CD14-positive monocyte (primary cell): ENCODE measurements around the gene C1RL. TPM values are rescaled to one million over a fixed set of nuclear protein-coding genes. Genes with fewer than 3 reads are reported as not detected.
"Not testable (repeated sequence)": the region's sequence is repeated elsewhere in the genome, so short reads cannot be mapped to it uniquely, and the experiment has no call there.

ENCODE experiments used
- DNase-seq, 3 donors: peaks; one replicate each; pipeline ENCODE4 v3.0.0-alpha.2; 2011 to 2022
- H2AFZ ChIP-seq: 2 replicates; pipeline ENCODE4 v1.6.0; 2012; ENCODE audit warnings: mild to moderate bottlenecking, low read depth, low read length, inconsistent platforms; ENCODE audit not compliant: insufficient read depth, poor library complexity, severe bottlenecking
- H3K27ac ChIP-seq, 2 donors: 1 replicate in 1 of 2; 2 replicates in 1 of 2; pipeline ENCODE4 v1.5.1; 2012 to 2013; ENCODE audit warnings: low read length in 2 of 2, control low read depth in 1 of 2, inconsistent platforms in 1 of 2, low read depth in 1 of 2, mild to moderate bottlenecking in 1 of 2
- H3K27me3 ChIP-seq, 2 donors: one replicate each; pipeline versions ENCODE4 v1.6.0 to v1.6.1; 2011 to 2013; ENCODE audit warnings: low read length in 2 of 2; ENCODE audit not compliant: control insufficient read depth in 2 of 2, insufficient read depth in 2 of 2
- H3K36me3 ChIP-seq, 2 donors: replicated peaks in 1 of 2; 1 replicate in 1 of 2; 2 replicates in 1 of 2; pipeline versions ENCODE4 v1.5.1 to v1.6.1; 2012 to 2013; ENCODE audit warnings: low read length in 2 of 2, control low read depth in 1 of 2, inconsistent platforms in 1 of 2, mild to moderate bottlenecking in 1 of 2; ENCODE audit not compliant: insufficient read depth in 2 of 2, control insufficient read depth in 1 of 2
- H3K4me1 ChIP-seq, 2 donors: 1 replicate in 1 of 2; 2 replicates in 1 of 2; pipeline versions ENCODE4 v1.5.1 to v1.6.1; 2012 to 2013; ENCODE audit warnings: low read length in 2 of 2, control low read depth in 1 of 2, inconsistent platforms in 1 of 2, mild to moderate bottlenecking in 1 of 2, moderate library complexity in 1 of 2; ENCODE audit not compliant: insufficient read depth in 2 of 2, control insufficient read depth in 1 of 2
- H3K4me2 ChIP-seq: replicated peaks from 2 replicates; pipeline ENCODE3; 2012; ENCODE audit warnings: low read length, moderate library complexity, mild to moderate bottlenecking; ENCODE audit not compliant: poor library complexity, severe bottlenecking; ENCODE audit errors: extremely low read depth
- H3K4me3 ChIP-seq, 3 experiments: fragments of 200-600 bp in 1 of 3; sonication (generic) in 1 of 3; replicated peaks in 1 of 3; 1 replicate in 2 of 3; 2 replicates in 1 of 3; pipeline ENCODE4 v1.5.1; 2011 to 2013; ENCODE audit warnings: low read length in 3 of 3, mild to moderate bottlenecking in 3 of 3, control low read depth in 2 of 3, low read depth in 2 of 3, inconsistent platforms in 1 of 3, moderate library complexity in 1 of 3
- H3K79me2 ChIP-seq: 2 replicates; pipeline ENCODE4 v1.6.0; 2012; ENCODE audit warnings: mild to moderate bottlenecking, control low read depth, inconsistent platforms, low read length, moderate library complexity; ENCODE audit not compliant: insufficient read depth
- H3K9ac ChIP-seq: 2 replicates; pipeline ENCODE4 v1.6.0; 2017; ENCODE audit warnings: low read length, mild to moderate bottlenecking; ENCODE audit not compliant: insufficient read depth, poor library complexity, severe bottlenecking
- H3K9me3 ChIP-seq, 2 donors: replicated peaks in 1 of 2; 1 replicate in 1 of 2; 2 replicates in 1 of 2; pipeline versions ENCODE4 v1.5.1 to v1.6.1; 2012 to 2013; ENCODE audit warnings: low read length in 2 of 2, control low read depth in 1 of 2; ENCODE audit not compliant: control insufficient read depth in 1 of 2, insufficient read depth in 1 of 2
- H4K20me1 ChIP-seq: 2 replicates; pipeline ENCODE4 v1.6.0; 2012; ENCODE audit warnings: mild to moderate bottlenecking, low read length, control low read depth, moderate library complexity; ENCODE audit not compliant: insufficient read depth
- H3K27ac Mint-ChIP-seq, 7 donors: one replicate each; pipeline ENCODE4 v1.8.0; 2020; ENCODE audit warnings: mild to moderate bottlenecking in 7 of 7, mixed read lengths in 7 of 7, moderate library complexity in 6 of 7, inconsistent platforms in 2 of 7
- H3K27me3 Mint-ChIP-seq, 3 donors: one replicate each; pipeline ENCODE4 v1.8.0; 2021 to 2022; ENCODE audit warnings: low read depth in 3 of 3, mild to moderate bottlenecking in 3 of 3, mixed read lengths in 3 of 3, moderate library complexity in 3 of 3, inconsistent platforms in 1 of 3
- H3K36me3 Mint-ChIP-seq, 2 donors: one replicate each; pipeline ENCODE4 v1.8.0; 2020; ENCODE audit warnings: mixed read lengths in 2 of 2, inconsistent platforms in 1 of 2, mild to moderate bottlenecking in 1 of 2
- H3K4me1 Mint-ChIP-seq: one replicate; pipeline ENCODE4 v1.8.0; 2020; ENCODE audit warnings: mild to moderate bottlenecking, mixed read lengths
- H3K4me3 Mint-ChIP-seq, 2 donors: one replicate each; pipeline ENCODE4 v1.8.0; 2020; ENCODE audit warnings: mild to moderate bottlenecking in 2 of 2, mixed read lengths in 2 of 2, moderate library complexity in 1 of 2
- H3K9me3 Mint-ChIP-seq, 7 donors: one replicate each; pipeline ENCODE4 v1.8.0; 2020 to 2022; ENCODE audit warnings: mixed read lengths in 7 of 7, mild to moderate bottlenecking in 6 of 7, moderate library complexity in 6 of 7, inconsistent platforms in 2 of 7
- CTCF ChIP-seq: fragments of 200-600 bp; IDR thresholded peaks from one replicate; pipeline ENCODE4 v1.8.0; 2022; ENCODE audit warnings: antibody characterized with exemption, mild to moderate bottlenecking
- WGBS: methylation state at CpG from one replicate; pipeline ENCODE4 v1.1.5; 2013; ENCODE audit warnings: missing lambda C conversion rate; ENCODE audit not compliant: insufficient coverage; 5-methylcytosine and 5-hydroxymethylcytosine counted together
- intact Hi-C, 2 donors: fragments of 100-400 bp; cut with micrococcal nuclease; formaldehyde crosslinking; loops; one replicate each; pipeline versions ENCODE4 v1.15.0 to v1.15.1; 2023
- polyA plus RNA-seq, 3 donors: library from polyadenylated mRNA; depleted of rRNA in 1 of 3; unstranded in 2 of 3; stranded (reverse) in 1 of 3; fragments of 300-500 nt in 2 of 3; fragments of >200 nt in 1 of 3; fragmentation: Illumina TruSeq in 2 of 3; gene quantifications; 1 replicate in 2 of 3; 2 replicates in 1 of 3; pipeline ENCODE4 v1.2.3, GENCODE V29; 2012 to 2021

The C1RL gene
- polyA plus RNA-seq, 3 donors: 4.8 to 27.9 (median 5.6) TPM

GRCh38 chr12:7107636-7108002 is 1.4 kb downstream of the C1RL start:
- H3K9me3 ChIP-seq: peaks cover 0 to 5% of the 10 kb centered on the region in 2 donors
- peaks cover 18 to 19% of the 10 kb centered on the region in 2 donors for H3K4me1 ChIP-seq
- Mint-ChIP-seq H3K4me3 (peak overlapping the region; percentile 86 to 95), H3K9me3 (peaks cover 0 to 10% (median 6%) of the 10 kb centered on the region in 7 donors), H3K27me3 (peaks cover 0 to 2% (median 0%) of the 10 kb centered on the region in 3 donors), H3K4me1 (peaks cover 33% of the 10 kb centered on the region), H3K36me3 (peaks cover 34 to 45% of the 10 kb centered on the region in 2 donors), H3K27ac (peak overlapping the region in 5 of 7 donors; percentile 88 to 93 (median 91))
- peak overlapping the region; percentile 90 for H3K4me2 ChIP-seq
- H3K4me3 ChIP-seq: peak overlapping the region in 2 of 3 experiments; percentile 79 to 85
- no peaks in the 10 kb centered on the region for H3K27me3 ChIP-seq
- intact Hi-C loops: loop anchor here (2.0 to 5.0 kb wide), 2 partner anchors 185 to 239 kb away; no protein-coding TSS in a partner anchor
- TF ChIP-seq CTCF: no peak
- peak overlapping the region; percentile 92 for H2AFZ ChIP-seq
- no CpG with 5 or more reads among the region's 3 CpGs for WGBS
- peak overlapping the region; percentile 72 to 77 for H3K27ac ChIP-seq
- H3K79me2 ChIP-seq: peaks cover 29% of the 10 kb centered on the region
- no peak for DNase-seq
- H4K20me1 ChIP-seq: peaks cover 11% of the 10 kb centered on the region
- peaks cover 10 to 35% of the 10 kb centered on the region in 2 donors for H3K36me3 ChIP-seq
- peak overlapping the region; percentile 62 for H3K9ac ChIP-seq

- H3K9ac ChIP-seq, H3K9me3 ChIP-seq, H2AFZ ChIP-seq, H3K27me3 Mint-ChIP-seq, H3K27ac Mint-ChIP-seq, H3K27ac ChIP-seq, H3K4me3 ChIP-seq, DNase-seq, H3K4me2 ChIP-seq, H3K27me3 ChIP-seq, H3K4me3 Mint-ChIP-seq: not testable (repeated sequence)
- Histone ChIP-seq H3K79me2 (peaks cover 29% of the 10 kb centered on the region), H3K4me1 (peaks cover 18 to 19% of the 10 kb centered on the region in 2 donors), H4K20me1 (peaks cover 15% of the 10 kb centered on the region), H3K36me3 (peaks cover 10 to 39% of the 10 kb centered on the region in 2 donors)
- no CpG with 5 or more reads among the region's 5 CpGs for WGBS
- Mint-ChIP-seq H3K36me3 (peaks cover 38 to 45% of the 10 kb centered on the region in 2 donors), H3K4me1 (peaks cover 36% of the 10 kb centered on the region), H3K9me3 (peaks cover 0 to 10% (median 6%) of the 10 kb centered on the region in 7 donors)
- intact Hi-C loops: loop anchor here in 1 of 2 donors (5.0 kb wide), 1 partner anchor 185 kb away; no protein-coding TSS in a partner anchor
These were observed 1.8 kb downstream of the C1RL start for GRCh38 chr12:7107181-7107580.
